Measurements from ENCODE around the gene SYVN1. TPM values are rescaled to one million over a fixed set of nuclear protein-coding genes. Genes with fewer than 3 reads are reported as not detected.

The SYVN1 gene
- total RNA-seq, 1 experiment from 2014 or later, result 45.9 TPM

- DNase-seq (ENCODE audit: low read depth, low spot score) (no peak), ATAC-seq (no peak)
- ChIA-PET POLR2A (interaction anchor here (2.1 kb wide), 1 partner anchor 9 kb away, joined by 12 read pairs; the partner anchor contains the start of genes FAU and MRPL49), CTCF (no interaction called here), RAD21 (ENCODE audit: low non-redundant PET in 1 of 2, low total read pairs in 2 of 2, uncharacterized antibody in 2 of 2, unreplicated experiment in 2 of 2) (no interaction called here)
- TF ChIP-seq, protein P1, sequence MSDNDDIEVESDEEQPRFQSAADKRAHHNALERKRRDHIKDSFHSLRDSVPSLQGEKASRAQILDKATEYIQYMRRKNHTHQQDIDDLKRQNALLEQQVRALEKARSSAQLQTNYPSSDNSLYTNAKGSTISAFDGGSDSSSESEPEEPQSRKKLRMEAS (IDR thresholded peaks at IDR 0.05), result no peak
- TF ChIP-seq POLR2AphosphoS5 (IDR thresholded peaks at IDR 0.05; ENCODE audit: low read depth, low read length), result no peak
- TF ChIP-seq CBX3 (IDR thresholded peaks at IDR 0.05; ENCODE audit: low read depth), result no peak
- TF ChIP-seq ZBTB33 (IDR thresholded peaks at IDR 0.05; ENCODE audit: extremely low read depth, insufficient replicate concordance, low read length), result no peak
- TF ChIP-seq SP1 (IDR thresholded peaks at IDR 0.05; ENCODE audit: low read depth), result no peak
- TF ChIP-seq EZH2 (IDR thresholded peaks at IDR 0.05), result no peak
- TF ChIP-seq EZH2phosphoT487 (IDR thresholded peaks at IDR 0.05; ENCODE audit: borderline replicate concordance), result no peak
- TF ChIP-seq RAD21 (IDR thresholded peaks at IDR 0.05; ENCODE audit: low read depth), result no peak
- TF ChIP-seq ELF1 (IDR thresholded peaks at IDR 0.05; ENCODE audit: borderline replicate concordance, low read depth), result no peak
- TF ChIP-seq YY1 (IDR thresholded peaks at IDR 0.05; ENCODE audit: extremely low read depth, insufficient replicate concordance, low read depth, low read length), result no peak
- TF ChIP-seq CEBPB (IDR thresholded peaks at IDR 0.05; ENCODE audit: low read depth), result no peak
- no peak for TF ChIP-seq POLR2A (IDR thresholded peaks at IDR 0.05; ENCODE audit: borderline replicate concordance, extremely low read depth, insufficient read depth, insufficient read length)
- no peak for TF ChIP-seq EGR1 (IDR thresholded peaks at IDR 0.05; ENCODE audit: low read depth)
- TF ChIP-seq ZFX (IDR thresholded peaks at IDR 0.05), result no peak
- no peak for TF ChIP-seq JUND (IDR thresholded peaks at IDR 0.05)
- TF ChIP-seq, protein P2, sequence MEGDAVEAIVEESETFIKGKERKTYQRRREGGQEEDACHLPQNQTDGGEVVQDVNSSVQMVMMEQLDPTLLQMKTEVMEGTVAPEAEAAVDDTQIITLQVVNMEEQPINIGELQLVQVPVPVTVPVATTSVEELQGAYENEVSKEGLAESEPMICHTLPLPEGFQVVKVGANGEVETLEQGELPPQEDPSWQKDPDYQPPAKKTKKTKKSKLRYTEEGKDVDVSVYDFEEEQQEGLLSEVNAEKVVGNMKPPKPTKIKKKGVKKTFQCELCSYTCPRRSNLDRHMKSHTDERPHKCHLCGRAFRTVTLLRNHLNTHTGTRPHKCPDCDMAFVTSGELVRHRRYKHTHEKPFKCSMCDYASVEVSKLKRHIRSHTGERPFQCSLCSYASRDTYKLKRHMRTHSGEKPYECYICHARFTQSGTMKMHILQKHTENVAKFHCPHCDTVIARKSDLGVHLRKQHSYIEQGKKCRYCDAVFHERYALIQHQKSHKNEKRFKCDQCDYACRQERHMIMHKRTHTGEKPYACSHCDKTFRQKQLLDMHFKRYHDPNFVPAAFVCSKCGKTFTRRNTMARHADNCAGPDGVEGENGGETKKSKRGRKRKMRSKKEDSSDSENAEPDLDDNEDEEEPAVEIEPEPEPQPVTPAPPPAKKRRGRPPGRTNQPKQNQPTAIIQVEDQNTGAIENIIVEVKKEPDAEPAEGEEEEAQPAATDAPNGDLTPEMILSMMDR (IDR thresholded peaks at IDR 0.05 in 2 of 3, conservative IDR thresholded peaks at IDR 0.05 in 1 of 3; ENCODE audit: borderline replicate concordance in 1 of 3, insufficient read depth in 1 of 3, low read depth in 2 of 3, low read length in 2 of 3), result no peak
- no peak for TF ChIP-seq SIN3A (IDR thresholded peaks at IDR 0.05; ENCODE audit: low read depth)
- TF ChIP-seq TCF7L2 (IDR thresholded peaks at IDR 0.05; ENCODE audit: borderline replicate concordance, extremely low read depth, insufficient read depth, insufficient read length), result no peak
- Histone ChIP-seq H3K27ac (ENCODE audit: low read depth, low read length) (no peak overlapping the region), H3K4me1 (ENCODE audit: control insufficient read depth in 1 of 2, insufficient read depth in 2 of 2, low read length in 2 of 2) (peaks cover 9 to 25% of the 10 kb centered on the region in 2 experiments; a peak in 3 of 4 replicates), H3K4me2 (ENCODE audit: low read length) (no peak overlapping the region), H3K79me2 (ENCODE audit: insufficient read depth, low read length) (peaks cover 31% of the 10 kb centered on the region), H3K4me3 (replicated peaks in 1 of 2; ENCODE audit: low read depth in 1 of 2, low read length in 2 of 2) (no peak overlapping the region), H4K20me1 (ENCODE audit: insufficient read depth) (no peaks in the 10 kb centered on the region), H2AFZ (ENCODE audit: low read depth, low read length, poor library complexity, severe bottlenecking) (no peak overlapping the region), H3K36me3 (ENCODE audit: control insufficient read depth in 1 of 2, insufficient read depth in 2 of 2, low read length in 2 of 2) (peaks cover 22 to 49% of the 10 kb centered on the region in 2 experiments; a peak in 3 of 4 replicates), H3K9me2 (ENCODE audit: insufficient read depth) (no peaks in the 10 kb centered on the region), H3K9ac (ENCODE audit: low read length) (no peak overlapping the region), H3K27me3 (ENCODE audit: insufficient read depth, low read length) (no peaks in the 10 kb centered on the region), H3K9me3 (ENCODE audit: control insufficient read depth in 1 of 2, insufficient read depth in 1 of 2, low read depth in 1 of 2, low read length in 2 of 2) (no peaks in the 10 kb centered on the region)
- no TSS peak for BruUV-seq (replicated peaks)
- intact Hi-C loops (cut with micrococcal nuclease), result no loop called here
These were observed 2.9 kb downstream of the SYVN1 start for GRCh38 chr11:65131417-65131776.
